RWPE1 (cell line): Measurements from ENCODE around the gene ADCY1.

Experiments
- CTCF ChIA-PET: fragments of 350-600 bp; sonication (Branson Sonifier 250); formaldehyde crosslinking; extraction: SDS; loops from one replicate; lab custom pipeline; 2021; lab: Yijun Ruan, JAX
- POLR2A ChIA-PET: fragments of 400-600 bp; formaldehyde crosslinking; extraction: SDS; loops from one replicate; lab custom pipeline; 2020; ENCODE audit warnings: antibody characterized with exemption; ENCODE audit not compliant: low non-redundant PET; lab: Yijun Ruan, JAX
- DNase-seq: peaks from one replicate; pipeline ENCODE4 v3.0.0; 2012; ENCODE audit warnings: low spot score
- H3K27ac ChIP-seq: fragments of 450-650 bp; 2 replicates; pipeline ENCODE4 v1.5.1; 2017
- CTCF ChIP-seq: fragments of 450-650 bp; conservative IDR thresholded peaks from 2 replicates; pipeline ENCODE4 v1.5.1; 2017; ENCODE audit warnings: low read depth, mild to moderate bottlenecking

The ADCY1 gene

DNA sequence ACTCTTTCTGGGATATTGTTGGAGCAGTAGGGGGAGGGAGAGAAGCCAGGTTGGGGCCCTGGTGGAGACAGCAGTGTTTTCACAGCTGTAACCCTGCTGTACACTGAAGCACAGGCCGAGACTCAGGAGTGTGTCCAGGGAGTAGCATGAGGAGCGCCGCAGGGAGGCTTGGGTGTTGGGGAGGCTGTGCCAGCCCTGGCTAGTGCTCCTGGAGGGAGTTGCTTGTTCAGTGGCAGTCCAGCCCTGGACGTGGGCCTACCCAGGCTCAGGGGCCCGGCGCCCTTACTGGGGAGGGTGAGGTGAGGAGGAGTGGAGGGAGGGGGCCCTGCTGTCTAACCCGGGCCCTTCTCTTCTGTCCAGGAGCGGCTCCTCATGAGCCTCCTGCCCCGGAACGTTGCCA is 35.9 kb downstream of the ADCY1 start:
- POLR2A ChIA-PET: no interaction called here
- no peak for TF ChIP-seq CTCF
- no peak overlapping the region for H3K27ac ChIP-seq
- DNase-seq: no peak
- CTCF ChIA-PET: no interaction called here

DNA sequence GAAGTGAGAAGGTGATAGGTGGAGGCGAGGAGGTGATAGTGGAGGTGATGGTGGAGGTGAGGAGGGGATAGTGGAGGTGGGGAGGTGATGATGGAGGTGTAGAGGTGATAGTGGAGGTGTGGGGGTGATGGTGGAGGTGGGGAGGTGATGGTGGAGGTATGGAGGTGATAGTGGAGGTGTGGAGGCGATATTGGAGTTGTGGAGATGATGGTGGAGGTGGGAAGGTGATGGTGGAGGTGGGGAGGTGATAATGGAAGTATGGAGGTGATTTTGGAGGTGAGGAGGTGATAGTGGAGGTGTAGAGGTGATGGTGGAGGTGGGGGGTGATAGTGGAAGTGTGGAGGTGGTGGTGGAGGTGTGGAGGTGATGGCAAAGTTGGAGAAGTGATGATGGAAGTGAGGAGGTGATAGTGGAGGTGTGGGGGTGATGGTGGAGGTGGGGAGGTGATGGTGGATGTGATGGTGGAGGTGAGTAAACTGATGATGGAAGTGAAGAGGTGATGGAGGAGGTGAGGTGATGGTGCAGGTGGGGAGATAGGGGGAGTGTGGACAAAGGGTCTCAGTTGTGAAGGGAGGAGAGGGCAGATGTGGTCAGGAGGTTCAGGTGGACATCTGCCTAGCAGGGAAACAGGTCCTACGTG is 36.6 kb downstream of the ADCY1 start:
- no peak for TF ChIP-seq CTCF
- CTCF ChIA-PET: no interaction called here
- DNase-seq: no peak
- H3K27ac ChIP-seq: no peak overlapping the region
- POLR2A ChIA-PET: no interaction called here

GRCh38 chr7:45617166-45617565 is 43.0 kb downstream of the ADCY1 start:
- no peak for TF ChIP-seq CTCF
- CTCF ChIA-PET: no interaction called here
- DNase-seq: no peak
- POLR2A ChIA-PET: interaction anchor here (0.6 kb wide), 1 partner anchor 8 kb away, joined by 4 read pairs; no protein-coding TSS in a partner anchor
- no peak overlapping the region for H3K27ac ChIP-seq

GRCh38 chr7:45622058-45622457 is 47.9 kb downstream of the ADCY1 start:
- ChIA-PET POLR2A (no interaction called here), CTCF (no interaction called here)
- no peak overlapping the region for H3K27ac ChIP-seq
- no peak for TF ChIP-seq CTCF
- no peak for DNase-seq

DNA sequence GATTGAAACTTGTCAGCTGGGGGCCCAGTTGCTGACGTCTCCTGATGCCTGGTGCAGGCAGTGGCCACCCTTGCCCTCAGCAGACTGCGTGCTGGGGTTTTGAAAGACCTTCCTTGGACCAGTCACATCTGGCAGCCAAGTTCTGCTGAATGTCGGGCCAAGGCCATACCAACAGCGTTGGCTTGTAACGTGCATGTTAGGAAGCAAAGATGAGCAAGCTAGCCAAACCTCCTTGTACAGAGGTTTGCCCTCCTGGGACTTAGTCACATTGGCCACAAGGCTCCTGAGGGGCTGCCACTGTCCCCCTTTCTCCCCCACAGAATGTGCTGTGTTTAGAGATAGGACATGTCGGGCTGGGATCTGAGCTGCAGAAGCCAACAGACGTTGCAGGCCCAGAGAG is 49.0 kb downstream of the ADCY1 start:
- no peak overlapping the region for H3K27ac ChIP-seq
- TF ChIP-seq CTCF: no peak
- no peak for DNase-seq
- ChIA-PET CTCF (no interaction called here), POLR2A (no interaction called here)

DNA sequence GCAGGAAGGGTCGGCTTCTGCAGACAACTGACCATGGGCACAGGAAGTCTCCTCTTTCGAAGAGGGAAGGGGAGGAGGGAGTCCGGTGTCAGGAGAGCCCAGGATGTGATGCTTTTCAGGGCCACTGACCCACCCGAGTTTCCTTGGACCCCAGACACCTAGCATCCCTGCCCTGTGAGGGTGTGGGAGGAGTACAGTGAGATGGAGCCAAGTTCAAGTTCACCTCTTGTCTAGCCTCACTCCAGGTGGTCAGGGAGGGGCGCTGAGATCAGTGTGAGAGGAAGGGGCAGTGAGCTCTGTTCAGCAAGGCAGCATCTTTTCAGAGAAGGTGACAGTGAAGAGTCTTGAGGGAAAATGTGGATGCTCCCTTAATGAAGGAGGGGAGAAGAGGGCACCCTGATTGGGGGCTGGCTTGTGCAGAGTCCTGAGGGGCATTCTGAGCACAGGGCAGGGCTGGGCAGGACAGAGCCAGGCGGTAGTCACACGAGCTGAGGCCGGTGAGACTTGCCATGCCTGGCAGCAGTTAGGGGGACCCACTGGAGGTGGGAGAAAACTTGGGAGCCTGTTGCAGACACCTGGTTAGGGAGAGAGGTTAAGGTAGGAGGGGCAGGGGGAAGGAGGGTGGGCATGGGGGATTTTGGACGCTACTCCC is 49.7 kb downstream of the ADCY1 start:
- ChIA-PET POLR2A (no interaction called here), CTCF (no interaction called here)
- H3K27ac ChIP-seq: no peak overlapping the region
- TF ChIP-seq CTCF: no peak
- DNase-seq: no peak
